Stimulated activated CD8-positive, alpha-beta memory T cell treated with anti-CD3 and anti-CD28 coated beads, Interleukin-12 subunit alpha, Interleukin-12 subunit beta, amount 100 ng/mL, for 4 hours (primary cell): ENCODE results near the gene AP1G1.
"Not testable (repeated sequence)": the region's sequence is repeated elsewhere in the genome, so short reads cannot be mapped to it uniquely, and the experiment has no call there.

Experiments
- DNase-seq: peaks from one replicate; pipeline ENCODE4 v3.0.0-alpha.2; 2020; ENCODE audit warnings: low read depth

AP1G1 gene

GRCh38 chr16:71807905-71808592 lies 585 bp downstream of the AP1G1 start:
- peak; percentile 41 for DNase-seq

- DNase-seq = no peak
Measured at GRCh38 chr16:71803305-71803690, 5.3 kb downstream of the AP1G1 start.

GRCh38 chr16:71796501-71797097 lies 12.0 kb downstream of the AP1G1 start:
- DNase-seq = no peak

DNA sequence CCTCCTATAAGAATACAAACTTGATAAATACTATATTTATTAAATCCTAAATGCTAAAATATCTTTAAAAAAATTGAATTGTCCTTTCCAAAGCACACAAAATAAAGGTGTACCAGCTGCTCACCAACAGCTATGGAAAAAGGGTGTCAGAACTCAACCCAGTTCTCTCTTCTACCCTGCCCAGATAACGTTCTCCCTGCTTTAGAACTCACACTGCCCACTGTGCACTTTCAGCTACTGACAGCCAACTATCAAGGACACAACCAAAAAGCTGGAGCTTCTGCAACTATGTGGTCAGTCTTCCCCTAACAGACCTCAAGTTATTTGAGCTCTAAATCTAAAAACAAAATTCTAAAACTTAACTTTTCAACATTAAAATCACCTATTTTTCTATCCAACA lies 13.7 kb downstream of the AP1G1 start:
- DNase-seq = no peak

DNA sequence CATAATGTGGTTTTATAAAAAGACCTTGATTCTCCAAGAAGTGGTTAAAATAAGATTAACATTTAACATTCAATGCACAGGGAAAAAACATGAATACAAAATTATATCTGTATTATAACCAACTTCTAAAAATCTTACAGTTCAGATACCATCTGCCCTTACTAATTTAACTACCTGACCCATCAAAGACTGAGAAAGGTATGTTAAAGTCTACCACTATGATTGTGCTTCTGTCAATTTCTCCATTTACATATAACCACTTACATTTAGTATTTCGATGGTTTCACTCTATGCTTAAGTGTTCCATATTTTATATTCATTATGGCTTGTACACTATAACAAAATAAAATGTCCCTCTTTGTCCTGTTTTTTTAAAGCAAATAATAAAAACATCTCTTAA lies 14.6 kb downstream of the AP1G1 start:
- no peak for DNase-seq

- no peak for DNase-seq
Measured at GRCh38 chr16:71792176-71792575, 16.5 kb downstream of the AP1G1 start.

DNA sequence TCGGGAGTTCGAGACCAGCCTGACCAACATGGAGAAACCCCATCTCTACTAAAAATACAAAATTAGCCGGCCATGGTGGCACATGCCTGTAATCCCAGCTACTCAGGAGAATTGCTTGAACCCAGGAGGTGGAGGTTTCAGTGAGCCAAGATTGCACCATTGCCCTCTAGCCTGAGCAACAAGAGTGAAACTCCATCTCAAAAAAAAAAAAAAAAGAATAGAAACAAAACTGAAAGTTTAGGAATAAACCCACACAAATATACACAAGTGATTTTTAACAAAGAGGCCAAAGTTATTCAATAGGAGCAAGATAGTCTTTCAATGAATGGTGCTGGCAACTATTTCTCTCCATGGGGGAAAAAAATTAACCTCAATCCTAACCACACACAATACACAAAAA lies 18.3 kb downstream of the AP1G1 start:
- not testable (repeated sequence) for DNase-seq

- no peak for DNase-seq
Measured at GRCh38 chr16:71789136-71789535, 19.5 kb downstream of the AP1G1 start.

GRCh38 chr16:71788578-71788977 lies 20.1 kb downstream of the AP1G1 start:
- no peak for DNase-seq

GRCh38 chr16:71785143-71785542 lies 23.5 kb downstream of the AP1G1 start:
- DNase-seq = not testable (repeated sequence)

DNA sequence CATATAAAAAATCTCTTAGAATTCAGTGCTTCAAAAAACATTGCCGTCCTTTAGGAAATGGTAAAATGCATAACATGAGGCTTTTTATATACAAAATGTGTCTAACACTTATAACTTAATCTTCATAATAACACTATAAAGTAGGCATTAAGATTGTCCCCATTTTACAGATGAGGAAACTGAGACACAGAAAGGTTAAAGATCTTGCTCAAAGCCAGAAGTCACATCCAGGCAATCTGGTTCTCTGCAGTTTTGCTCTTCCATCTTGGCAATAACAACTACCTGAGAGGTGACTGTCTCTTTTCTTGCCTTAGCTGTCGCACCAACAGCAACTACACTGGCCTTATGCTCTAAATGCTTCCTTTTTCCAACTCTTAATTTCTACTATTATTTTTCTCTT lies 24.5 kb downstream of the AP1G1 start:
- DNase-seq = no peak

- DNase-seq = no peak
Measured at GRCh38 chr16:71781741-71782140, 26.9 kb downstream of the AP1G1 start.

DNA sequence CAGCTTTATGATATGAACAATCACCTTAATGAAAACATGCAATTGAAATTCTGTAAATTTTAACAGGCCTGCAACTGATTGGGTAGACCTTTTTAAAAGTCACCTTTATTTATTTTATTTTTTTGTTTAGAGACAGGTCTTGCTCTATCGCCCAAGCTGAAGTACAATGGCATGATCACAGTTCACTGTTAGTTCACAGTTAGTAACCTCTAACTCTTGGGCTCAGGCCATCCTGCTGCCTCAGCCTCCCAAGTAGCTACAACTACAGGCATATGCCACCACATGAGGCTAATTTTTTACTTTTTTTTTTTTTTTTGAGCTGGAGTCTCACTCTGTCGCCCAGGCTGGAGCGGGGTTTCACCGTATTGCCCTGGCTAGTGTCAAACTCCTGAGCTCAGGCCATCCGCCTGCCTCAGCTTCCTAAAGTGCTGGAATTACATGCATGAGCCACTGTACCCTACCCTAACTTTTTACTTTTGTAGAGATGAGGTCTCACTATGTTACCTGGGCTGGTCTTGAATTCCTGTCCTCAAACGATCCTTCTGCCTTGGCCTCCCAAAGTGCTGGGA lies 28.0 kb downstream of the AP1G1 start:
- no peak for DNase-seq

DNA sequence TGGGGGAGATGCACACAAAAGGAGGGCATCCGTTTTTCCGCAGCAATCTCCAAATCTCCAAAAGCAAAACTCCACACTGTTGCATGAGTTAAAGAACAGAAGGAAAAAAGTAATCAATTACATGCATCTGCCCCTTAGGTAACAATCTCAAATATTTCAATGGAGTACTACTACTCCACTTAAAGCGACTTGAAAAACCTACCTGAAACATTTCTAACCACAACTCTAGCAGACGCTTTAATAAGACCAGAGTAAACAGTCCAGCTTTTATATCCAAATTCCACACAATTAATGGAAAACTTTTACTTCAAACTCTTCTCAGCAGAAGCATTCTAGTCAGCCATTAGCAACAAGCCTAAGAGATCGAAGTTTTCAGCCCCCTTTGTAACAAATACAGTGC lies 29.9 kb downstream of the AP1G1 start:
- DNase-seq = no peak

GRCh38 chr16:71777329-71777728 lies 31.3 kb downstream of the AP1G1 start:
- DNase-seq = no peak

DNA sequence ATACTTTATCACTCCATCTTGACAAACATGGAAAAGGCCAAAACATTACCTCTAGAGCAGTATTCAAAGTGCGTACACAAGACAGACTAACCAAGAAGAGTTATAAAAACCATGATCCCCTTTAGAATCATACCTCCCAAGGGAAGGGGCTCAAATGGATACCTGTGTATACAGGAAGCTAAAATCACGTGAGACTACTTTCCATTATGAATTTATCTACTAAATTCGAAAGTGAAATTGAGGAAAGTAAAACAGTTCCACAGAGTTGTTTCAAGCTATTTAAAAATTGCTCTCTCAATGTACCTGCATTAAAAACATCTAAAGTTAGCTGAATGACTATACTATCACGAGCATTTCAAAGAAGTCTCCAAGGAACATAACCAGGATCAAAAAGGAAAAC lies 32.7 kb downstream of the AP1G1 start:
- DNase-seq = no peak

DNA sequence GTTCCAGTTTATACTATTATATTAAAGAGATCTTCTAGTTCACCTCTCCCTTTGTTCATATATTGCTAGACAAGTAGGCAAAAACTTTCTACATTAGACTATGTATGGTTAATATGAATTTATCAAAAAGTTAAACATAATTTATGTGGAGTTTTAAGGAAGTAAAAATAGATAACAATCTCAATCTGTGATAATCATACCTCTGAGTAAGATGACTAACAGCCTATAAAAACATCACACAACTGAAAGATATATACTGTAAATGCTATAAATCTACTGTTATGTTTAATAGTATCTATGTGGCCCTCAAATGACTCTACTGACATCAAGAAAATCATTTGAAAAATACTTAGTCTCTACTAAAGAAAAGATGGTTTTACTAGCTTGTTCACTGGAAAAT lies 37.1 kb downstream of the AP1G1 start:
- no peak for DNase-seq

- no peak for DNase-seq
Measured at GRCh38 chr16:71769222-71769621, 39.4 kb downstream of the AP1G1 start.

- DNase-seq = no peak
Measured at GRCh38 chr16:71767060-71767900, 41.4 kb downstream of the AP1G1 start.

GRCh38 chr16:71762186-71762585 lies 46.4 kb downstream of the AP1G1 start:
- no peak for DNase-seq

DNA sequence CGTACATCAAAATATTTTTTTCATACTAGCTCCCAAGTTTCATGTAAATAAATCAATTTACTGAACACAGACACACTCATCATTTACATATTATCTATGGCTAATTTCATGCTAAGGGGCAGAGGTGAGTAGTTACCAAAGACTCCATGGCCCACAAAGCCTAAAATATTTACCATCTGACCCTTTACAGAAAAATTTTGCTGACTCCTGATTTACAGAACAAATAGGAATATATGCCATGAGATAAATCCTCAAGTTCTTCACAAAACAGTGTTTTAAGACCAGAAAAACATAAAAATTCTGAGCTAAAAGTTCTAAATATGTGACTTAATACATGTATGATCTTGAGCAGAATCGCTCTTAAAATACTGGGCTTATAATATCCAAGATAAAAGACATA lies 47.5 kb downstream of the AP1G1 start:
- DNase-seq = no peak

DNA sequence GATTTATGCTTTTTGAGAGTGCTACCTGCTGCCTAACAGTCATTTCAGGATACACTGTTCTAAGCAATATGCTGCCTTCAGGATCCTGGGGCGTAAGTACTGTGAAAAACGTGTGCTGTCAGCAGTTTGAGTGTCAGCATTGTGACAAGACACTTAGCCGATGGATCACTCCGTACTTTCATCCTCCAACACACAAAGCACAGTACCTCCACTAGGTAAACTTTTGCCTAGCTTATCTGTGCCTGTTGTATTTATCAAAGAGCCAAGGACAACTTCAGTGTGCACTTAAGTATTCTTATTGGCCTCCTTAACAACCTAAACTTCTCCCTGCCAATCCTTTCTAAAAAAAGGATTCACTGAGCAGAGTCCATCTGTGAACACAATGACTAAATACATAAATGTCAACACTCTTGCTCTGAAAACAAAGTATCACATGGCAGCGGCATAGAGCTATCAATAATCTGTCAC lies 50.3 kb downstream of the AP1G1 start:
- DNase-seq = no peak

DNA sequence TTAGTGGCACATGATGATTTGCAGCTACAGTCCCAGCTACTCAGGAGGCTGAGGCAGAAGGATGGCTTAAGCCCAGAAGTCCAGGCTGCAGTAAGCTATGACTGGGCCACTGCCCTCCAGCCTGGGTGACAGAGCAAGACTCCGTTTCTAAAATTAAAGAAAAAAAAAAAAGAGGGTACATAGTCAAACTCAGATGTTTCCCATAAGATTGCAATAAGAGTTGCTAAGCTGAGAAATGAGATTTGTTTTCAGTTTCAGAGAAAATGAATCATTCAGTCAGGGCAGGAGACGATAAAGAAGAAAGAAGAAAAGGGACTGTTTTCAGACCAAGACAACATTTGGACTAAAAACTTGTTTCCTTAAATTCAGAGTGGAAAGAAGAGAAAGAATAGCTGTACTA lies 54.0 kb downstream of the AP1G1 start:
- DNase-seq = no peak
